GM12874 (cell line): Measurements from ENCODE around the gene EPHA6.

Experiments used
- TF ChIP-seq, protein P1 (sequence below): IDR thresholded peaks from 2 replicates; pipeline ENCODE4 v1.5.1; 2011; ENCODE audit warnings: low read depth, mild to moderate bottlenecking, control low read depth, low read length, moderate library complexity; ENCODE audit not compliant: insufficient read depth

Gene EPHA6

DNA sequence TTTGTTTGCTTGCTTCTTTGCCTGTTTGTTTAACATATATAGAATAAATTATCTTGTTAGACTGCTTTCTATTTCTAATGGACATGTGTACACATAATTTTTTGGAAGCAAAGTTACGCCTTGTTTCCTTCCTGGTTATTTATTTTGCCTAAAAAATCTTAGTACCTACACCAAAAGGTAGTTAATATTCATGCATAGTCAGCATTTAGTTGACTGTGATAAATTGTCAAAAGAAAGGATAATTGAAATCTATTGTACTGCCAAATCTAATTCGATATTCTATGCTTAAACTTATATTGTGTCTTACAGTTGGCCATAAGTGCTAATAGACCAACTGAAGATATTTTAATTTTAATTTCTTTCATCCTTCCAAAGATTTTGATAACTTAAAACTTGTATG is 716.3 kb downstream of the EPHA6 start:
- TF ChIP-seq, protein P1, sequence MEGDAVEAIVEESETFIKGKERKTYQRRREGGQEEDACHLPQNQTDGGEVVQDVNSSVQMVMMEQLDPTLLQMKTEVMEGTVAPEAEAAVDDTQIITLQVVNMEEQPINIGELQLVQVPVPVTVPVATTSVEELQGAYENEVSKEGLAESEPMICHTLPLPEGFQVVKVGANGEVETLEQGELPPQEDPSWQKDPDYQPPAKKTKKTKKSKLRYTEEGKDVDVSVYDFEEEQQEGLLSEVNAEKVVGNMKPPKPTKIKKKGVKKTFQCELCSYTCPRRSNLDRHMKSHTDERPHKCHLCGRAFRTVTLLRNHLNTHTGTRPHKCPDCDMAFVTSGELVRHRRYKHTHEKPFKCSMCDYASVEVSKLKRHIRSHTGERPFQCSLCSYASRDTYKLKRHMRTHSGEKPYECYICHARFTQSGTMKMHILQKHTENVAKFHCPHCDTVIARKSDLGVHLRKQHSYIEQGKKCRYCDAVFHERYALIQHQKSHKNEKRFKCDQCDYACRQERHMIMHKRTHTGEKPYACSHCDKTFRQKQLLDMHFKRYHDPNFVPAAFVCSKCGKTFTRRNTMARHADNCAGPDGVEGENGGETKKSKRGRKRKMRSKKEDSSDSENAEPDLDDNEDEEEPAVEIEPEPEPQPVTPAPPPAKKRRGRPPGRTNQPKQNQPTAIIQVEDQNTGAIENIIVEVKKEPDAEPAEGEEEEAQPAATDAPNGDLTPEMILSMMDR: no peak

DNA sequence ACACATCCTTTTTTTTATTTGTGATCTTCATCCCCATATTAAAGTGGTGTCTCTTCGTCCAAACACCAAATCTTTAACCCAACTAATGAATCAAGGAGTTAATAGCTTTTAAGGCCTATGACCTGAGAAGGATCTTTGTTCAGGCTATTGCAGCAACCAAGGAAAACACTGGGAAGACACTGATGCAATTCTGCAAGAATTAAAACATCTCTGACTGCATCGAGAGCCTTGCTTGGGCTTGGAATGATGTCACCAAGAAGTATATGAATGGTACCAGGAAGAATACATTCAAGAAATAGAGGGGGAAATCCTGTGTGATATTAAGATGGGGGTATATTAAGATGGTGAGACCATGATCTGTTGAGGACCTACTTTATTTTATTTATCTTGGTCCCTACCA is 736.0 kb downstream of the EPHA6 start:
- TF ChIP-seq, protein P1: no peak

DNA sequence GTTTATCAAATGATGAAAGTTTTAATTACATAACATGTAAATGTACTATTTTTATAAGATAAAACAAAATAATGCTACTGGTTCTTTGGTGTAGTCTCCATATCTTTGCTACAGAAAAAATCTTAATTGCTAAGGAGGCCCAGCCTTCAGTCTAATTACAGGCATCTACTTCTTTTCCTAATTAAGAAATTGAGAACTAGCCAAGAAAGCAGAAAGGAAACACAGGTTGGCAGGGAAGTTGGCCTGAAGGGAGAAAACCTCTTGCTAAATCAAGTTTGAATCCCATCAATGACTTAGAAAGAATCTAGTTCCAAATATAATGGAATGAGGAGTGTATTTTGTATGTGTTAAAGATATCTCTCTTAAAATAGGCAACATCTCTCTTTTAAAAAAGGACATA is 737.8 kb downstream of the EPHA6 start:
- TF ChIP-seq, protein P1: no peak

DNA sequence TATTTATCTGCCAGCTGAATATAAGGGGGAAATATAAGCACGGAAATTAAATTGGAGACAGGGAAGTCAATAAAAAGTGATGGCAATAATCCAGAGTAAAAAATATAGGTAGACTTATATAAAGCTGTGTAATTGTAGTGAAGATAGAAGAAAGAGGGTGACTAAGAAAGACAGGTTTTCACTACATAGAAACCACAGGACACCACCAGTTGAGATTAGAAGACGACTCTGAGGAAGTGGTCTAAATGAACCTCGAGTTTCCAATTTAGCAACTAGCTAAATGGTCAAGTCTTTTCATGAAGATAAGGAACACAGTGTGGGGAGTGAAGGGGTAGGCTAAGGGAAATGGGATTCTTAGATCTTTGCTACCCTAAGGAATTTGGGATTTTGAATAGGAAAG is 761.3 kb downstream of the EPHA6 start:
- TF ChIP-seq, protein P1: no peak

DNA sequence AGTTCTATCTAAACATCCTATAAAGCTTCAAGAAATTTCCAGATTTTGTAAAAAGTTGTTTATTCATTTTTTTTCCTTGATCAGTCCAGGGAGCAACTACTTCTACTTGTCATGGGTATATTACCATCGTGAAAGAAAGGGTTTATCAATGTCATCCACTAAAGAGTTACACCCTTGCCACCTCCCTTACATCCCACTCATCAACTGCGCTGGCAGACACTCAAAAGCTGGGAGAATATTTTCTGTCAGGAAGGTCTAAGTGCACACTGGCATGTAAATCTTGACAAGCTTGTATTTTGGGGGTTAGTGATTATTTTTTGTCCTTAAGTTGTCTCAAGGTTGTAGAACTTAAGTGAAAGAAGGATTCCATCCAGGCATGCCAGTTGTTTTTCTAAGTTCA is 761.8 kb downstream of the EPHA6 start:
- TF ChIP-seq, protein P1: no peak

DNA sequence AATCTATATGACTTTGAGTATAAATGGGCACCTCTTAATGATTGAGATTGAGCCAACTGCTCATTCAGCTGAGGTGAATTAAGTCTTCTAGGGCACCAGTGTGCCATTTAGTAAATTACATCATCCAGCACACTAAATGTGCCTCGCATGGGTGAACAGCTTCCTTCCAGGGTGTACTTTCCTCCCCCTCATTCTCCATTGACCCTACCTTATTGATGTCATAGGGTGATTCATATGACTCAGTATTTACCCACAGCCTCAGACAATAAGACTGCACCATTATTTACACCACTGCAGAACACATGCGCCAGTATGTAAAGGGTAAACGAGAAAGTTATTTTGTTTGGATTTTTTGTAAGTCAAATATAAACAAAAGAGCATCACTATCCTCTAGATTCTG is 765.0 kb downstream of the EPHA6 start:
- TF ChIP-seq, protein P1: no peak

DNA sequence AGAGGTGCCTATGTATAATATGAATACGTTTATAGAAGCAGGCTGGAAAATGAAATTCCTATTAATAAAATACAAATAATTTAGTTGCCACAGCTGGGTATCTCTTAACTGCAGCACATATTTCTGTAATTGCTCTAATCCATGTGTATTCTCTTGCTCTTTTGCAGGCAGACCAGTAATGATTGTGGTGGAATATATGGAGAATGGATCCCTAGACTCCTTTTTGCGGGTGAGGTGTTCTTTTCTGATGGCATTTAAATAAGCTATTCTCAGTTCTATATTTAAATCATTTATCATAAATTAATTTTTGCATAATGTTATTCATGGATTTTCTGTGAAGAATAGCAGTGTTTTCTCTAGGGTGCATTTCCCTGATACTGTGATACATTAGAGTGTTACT is 796.2 kb downstream of the EPHA6 start:
- TF ChIP-seq, protein P1: no peak

DNA sequence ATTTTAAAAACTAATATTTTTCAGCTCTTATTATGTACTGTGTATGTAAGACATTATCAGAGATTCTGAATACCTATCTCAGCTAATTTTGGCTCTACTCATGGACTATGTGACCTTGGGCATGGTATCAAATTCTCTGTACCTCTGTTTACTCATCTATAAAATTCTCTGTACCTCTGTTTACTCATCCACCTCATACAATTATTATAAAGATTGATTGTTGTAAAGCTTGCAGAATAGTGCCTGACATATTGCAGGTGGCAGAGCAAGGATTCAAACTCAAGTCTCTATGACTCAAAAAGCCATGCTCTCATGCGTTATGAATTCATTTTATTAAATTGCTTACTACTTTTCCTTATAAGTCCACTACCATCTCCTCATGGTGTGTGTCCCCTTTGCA is 798.2 kb downstream of the EPHA6 start:
- TF ChIP-seq, protein P1: no peak
